Thoracic aorta (tissue), 2 donors: ENCODE results near the gene LAD1. TPM values are rescaled to one million over a fixed set of nuclear protein-coding genes. Genes with fewer than 3 reads are reported as not detected.

ENCODE experiments used
- ATAC-seq: fragments of 150-250 bp; one replicate; pipeline ENCODE4 v1.8.0; 2017; ENCODE audit warnings: low read depth; ENCODE audit not compliant: insufficient number of reproducible peaks, low FRiP score
- DNase-seq: peaks from one replicate; pipeline ENCODE4 v3.0.0-alpha.2; 2020; ENCODE audit warnings: low spot score
- H3K27ac ChIP-seq, 2 donors: fragments of 200-600 bp; sonication (generic); 1 replicate in 1 of 2; 2 replicates in 1 of 2; pipeline ENCODE4 v1.5.1; 2016; ENCODE audit warnings: mild to moderate bottlenecking in 2 of 2, moderate library complexity in 2 of 2
- H3K27me3 ChIP-seq: fragments of 200-600 bp; sonication (generic); replicated peaks from 2 replicates; pipeline ENCODE4 v1.6.0; 2016; ENCODE audit warnings: mild to moderate bottlenecking; ENCODE audit not compliant: insufficient read depth
- H3K36me3 ChIP-seq: fragments of 200-600 bp; sonication (generic); one replicate; pipeline ENCODE4 v1.5.1; 2016
- H3K4me1 ChIP-seq, 2 donors: fragments of 200-600 bp; sonication (generic); 1 replicate in 1 of 2; 2 replicates in 1 of 2; pipeline versions ENCODE4 v1.5.1 to v1.6.0; 2016; ENCODE audit warnings: low read depth in 2 of 2, mild to moderate bottlenecking in 1 of 2; ENCODE audit not compliant: control insufficient read depth in 1 of 2
- H3K4me3 ChIP-seq: fragments of 200-600 bp; sonication (generic); 2 replicates; pipeline ENCODE4 v1.5.1; 2016; ENCODE audit warnings: mild to moderate bottlenecking
- H3K9me3 ChIP-seq: fragments of 200-600 bp; sonication (generic); 2 replicates; pipeline ENCODE4 v1.5.1; 2016
- total RNA-seq, 2 donors: library from RNA; depleted of rRNA; stranded (reverse); fragments of >200 nt; gene quantifications; one replicate each; pipeline versions ENCODE4 v1.1.0 to v1.2.3, GENCODE V29; 2016
- TF ChIP-seq, protein P1 (sequence below): fragments of 200-600 bp; sonication (generic); IDR thresholded peaks from one replicate; pipeline ENCODE4 v1.5.1; 2019; ENCODE audit warnings: antibody characterized with exemption

Gene LAD1
- total RNA-seq, 2 donors from 2014 or later = 0.41 to 11.1 TPM

GRCh38 chr1:201344206-201345080, 54.7 kb downstream of the LAD1 start:
- no peaks in the 10 kb centered on the region for H3K4me1 ChIP-seq
- H3K27me3 ChIP-seq = no peaks in the 10 kb centered on the region
- no peak for ATAC-seq
- H3K36me3 ChIP-seq = no peaks in the 10 kb centered on the region
- no peak overlapping the region for H3K4me3 ChIP-seq
- TF ChIP-seq, protein P1, sequence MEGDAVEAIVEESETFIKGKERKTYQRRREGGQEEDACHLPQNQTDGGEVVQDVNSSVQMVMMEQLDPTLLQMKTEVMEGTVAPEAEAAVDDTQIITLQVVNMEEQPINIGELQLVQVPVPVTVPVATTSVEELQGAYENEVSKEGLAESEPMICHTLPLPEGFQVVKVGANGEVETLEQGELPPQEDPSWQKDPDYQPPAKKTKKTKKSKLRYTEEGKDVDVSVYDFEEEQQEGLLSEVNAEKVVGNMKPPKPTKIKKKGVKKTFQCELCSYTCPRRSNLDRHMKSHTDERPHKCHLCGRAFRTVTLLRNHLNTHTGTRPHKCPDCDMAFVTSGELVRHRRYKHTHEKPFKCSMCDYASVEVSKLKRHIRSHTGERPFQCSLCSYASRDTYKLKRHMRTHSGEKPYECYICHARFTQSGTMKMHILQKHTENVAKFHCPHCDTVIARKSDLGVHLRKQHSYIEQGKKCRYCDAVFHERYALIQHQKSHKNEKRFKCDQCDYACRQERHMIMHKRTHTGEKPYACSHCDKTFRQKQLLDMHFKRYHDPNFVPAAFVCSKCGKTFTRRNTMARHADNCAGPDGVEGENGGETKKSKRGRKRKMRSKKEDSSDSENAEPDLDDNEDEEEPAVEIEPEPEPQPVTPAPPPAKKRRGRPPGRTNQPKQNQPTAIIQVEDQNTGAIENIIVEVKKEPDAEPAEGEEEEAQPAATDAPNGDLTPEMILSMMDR = no peak
- no peak for DNase-seq
- H3K27ac ChIP-seq = no peak overlapping the region
- no peaks in the 10 kb centered on the region for H3K9me3 ChIP-seq

DNA sequence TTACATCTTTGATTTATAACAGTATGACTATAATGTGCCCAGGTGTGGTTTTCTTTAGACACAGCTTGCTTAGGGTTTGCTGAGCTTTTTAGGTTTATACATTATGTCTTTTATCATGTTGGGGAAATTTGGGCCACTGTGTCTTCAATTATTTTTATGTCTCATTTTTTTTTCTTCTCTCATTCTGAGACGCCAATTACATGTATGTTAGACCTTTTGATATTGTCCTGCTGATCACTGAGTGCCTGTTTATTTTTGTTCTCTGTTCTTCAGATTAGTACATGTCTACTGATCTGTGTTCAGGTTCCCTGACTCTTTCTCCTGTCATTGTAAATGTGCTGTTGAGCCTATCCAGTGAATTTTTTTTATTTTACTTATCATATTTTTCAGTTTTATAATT, 57.7 kb downstream of the LAD1 start:
- H3K4me3 ChIP-seq = no peak overlapping the region
- DNase-seq = no peak
- H3K9me3 ChIP-seq = no peaks in the 10 kb centered on the region
- no peak overlapping the region for H3K27ac ChIP-seq
- H3K36me3 ChIP-seq = no peaks in the 10 kb centered on the region
- no peaks in the 10 kb centered on the region for H3K27me3 ChIP-seq
- TF ChIP-seq, protein P1 = no peak
- ATAC-seq = no peak
- H3K4me1 ChIP-seq = no peaks in the 10 kb centered on the region

GRCh38 chr1:201336711-201337450, 62.2 kb downstream of the LAD1 start:
- TF ChIP-seq, protein P1 = no peak
- DNase-seq = no peak
- no peak for ATAC-seq
- Histone ChIP-seq H3K27me3 (no peaks in the 10 kb centered on the region), H3K4me3 (no peak overlapping the region), H3K27ac (no peak overlapping the region), H3K4me1 (no peaks in the 10 kb centered on the region), H3K36me3 (no peaks in the 10 kb centered on the region), H3K9me3 (no peaks in the 10 kb centered on the region)

DNA sequence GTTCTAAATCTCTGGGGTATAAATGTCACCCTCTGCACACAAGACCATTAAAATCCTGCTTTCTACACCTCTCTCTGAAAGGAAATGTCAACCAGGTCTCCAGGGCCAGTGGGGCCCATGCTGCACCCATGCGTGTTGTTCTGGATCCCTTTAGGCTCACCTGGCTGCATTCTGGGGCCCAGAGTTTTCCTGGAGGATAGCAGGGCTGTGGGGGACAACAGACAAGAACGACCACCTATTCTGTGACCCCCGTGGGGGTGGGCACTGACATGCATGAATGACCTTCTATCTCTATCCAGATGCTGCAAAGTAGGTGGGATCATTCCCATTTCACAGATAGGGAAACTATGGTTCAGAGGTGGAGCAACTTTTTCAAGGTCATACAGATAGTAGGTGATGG, 63.2 kb downstream of the LAD1 start:
- DNase-seq (no peak), ATAC-seq (no peak)
- TF ChIP-seq, protein P1 = no peak

GRCh38 chr1:201335174-201335870, 63.8 kb downstream of the LAD1 start:
- H3K27me3 ChIP-seq = no peaks in the 10 kb centered on the region
- no peaks in the 10 kb centered on the region for H3K9me3 ChIP-seq
- H3K27ac ChIP-seq = no peak overlapping the region
- TF ChIP-seq, protein P1 = no peak
- no peaks in the 10 kb centered on the region for H3K36me3 ChIP-seq
- ATAC-seq (no peak), DNase-seq (no peak)
- H3K4me1 ChIP-seq = no peaks in the 10 kb centered on the region
- no peak overlapping the region for H3K4me3 ChIP-seq

More for the DNA sequence above, 63.2 kb downstream of the LAD1 start:
- Histone ChIP-seq H3K27ac (no peak overlapping the region), H3K4me3 (no peak overlapping the region), H3K4me1 (no peaks in the 10 kb centered on the region), H3K9me3 (no peaks in the 10 kb centered on the region), H3K36me3 (no peaks in the 10 kb centered on the region), H3K27me3 (no peaks in the 10 kb centered on the region)
